ENCODE measurements around the gene GPER1.

Gene GPER1

DNA sequence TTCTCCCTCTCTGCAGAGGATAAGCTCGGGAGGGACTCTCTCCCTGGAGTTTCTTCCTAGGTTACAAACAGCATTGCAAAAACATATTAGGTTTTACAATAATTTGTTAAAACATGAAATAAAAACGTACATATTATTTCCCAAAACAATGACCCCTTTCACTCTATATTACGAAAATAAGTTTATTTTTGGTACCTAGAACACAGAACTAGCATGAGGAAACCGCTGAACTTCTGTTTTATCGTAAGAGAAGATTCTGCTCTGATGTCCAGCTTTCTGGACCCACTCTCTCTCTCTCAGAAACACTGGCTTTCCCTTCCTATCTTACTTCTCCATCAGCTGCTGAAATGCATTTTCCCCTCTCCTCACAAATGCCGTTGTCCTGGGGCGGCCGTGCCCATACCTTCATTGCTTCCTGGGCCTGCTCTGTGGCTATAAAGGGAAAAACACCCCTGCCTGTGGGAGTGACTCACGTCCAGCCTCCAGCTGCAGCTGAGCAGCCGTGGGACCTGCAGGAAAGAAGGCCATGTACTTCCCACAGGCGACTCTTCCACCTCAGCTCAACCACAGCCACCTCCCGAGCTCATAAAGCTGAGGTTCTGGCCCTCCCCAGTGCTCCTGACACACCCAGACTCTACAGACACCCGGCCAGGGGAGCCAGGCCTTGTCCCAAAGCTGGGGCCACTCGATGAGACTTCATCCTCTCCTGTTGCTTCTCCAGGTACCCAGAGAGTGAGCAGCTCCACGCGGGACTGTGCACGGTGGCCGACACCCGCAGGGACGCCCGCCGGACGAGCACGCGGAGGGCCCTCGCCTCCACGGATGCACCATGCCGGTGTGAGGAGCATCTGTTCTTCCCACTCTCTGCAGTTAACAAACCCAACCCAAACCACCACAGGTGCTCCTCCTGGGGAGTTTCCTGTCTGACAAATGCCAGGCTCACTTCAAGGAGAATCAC lies 3.1 kb downstream of the GPER1 start:
- DNase-seq (ENCODE audit: low spot score): no peak

DNA sequence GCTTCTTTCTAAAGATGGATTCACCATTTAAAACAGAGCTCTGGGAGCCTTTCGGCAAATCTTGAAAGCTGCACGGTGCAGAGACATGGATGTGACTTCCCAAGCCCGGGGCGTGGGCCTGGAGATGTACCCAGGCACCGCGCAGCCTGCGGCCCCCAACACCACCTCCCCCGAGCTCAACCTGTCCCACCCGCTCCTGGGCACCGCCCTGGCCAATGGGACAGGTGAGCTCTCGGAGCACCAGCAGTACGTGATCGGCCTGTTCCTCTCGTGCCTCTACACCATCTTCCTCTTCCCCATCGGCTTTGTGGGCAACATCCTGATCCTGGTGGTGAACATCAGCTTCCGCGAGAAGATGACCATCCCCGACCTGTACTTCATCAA lies 3.7 kb downstream of the GPER1 start:
- DNase-seq (ENCODE audit: low spot score): no peak

DNA sequence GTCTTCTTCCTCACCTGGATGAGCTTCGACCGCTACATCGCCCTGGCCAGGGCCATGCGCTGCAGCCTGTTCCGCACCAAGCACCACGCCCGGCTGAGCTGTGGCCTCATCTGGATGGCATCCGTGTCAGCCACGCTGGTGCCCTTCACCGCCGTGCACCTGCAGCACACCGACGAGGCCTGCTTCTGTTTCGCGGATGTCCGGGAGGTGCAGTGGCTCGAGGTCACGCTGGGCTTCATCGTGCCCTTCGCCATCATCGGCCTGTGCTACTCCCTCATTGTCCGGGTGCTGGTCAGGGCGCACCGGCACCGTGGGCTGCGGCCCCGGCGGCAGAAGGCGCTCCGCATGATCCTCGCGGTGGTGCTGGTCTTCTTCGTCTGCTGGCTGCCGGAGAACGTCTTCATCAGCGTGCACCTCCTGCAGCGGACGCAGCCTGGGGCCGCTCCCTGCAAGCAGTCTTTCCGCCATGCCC lies 4.3 kb downstream of the GPER1 start:
- no peak for DNase-seq (ENCODE audit: low spot score)

DNA sequence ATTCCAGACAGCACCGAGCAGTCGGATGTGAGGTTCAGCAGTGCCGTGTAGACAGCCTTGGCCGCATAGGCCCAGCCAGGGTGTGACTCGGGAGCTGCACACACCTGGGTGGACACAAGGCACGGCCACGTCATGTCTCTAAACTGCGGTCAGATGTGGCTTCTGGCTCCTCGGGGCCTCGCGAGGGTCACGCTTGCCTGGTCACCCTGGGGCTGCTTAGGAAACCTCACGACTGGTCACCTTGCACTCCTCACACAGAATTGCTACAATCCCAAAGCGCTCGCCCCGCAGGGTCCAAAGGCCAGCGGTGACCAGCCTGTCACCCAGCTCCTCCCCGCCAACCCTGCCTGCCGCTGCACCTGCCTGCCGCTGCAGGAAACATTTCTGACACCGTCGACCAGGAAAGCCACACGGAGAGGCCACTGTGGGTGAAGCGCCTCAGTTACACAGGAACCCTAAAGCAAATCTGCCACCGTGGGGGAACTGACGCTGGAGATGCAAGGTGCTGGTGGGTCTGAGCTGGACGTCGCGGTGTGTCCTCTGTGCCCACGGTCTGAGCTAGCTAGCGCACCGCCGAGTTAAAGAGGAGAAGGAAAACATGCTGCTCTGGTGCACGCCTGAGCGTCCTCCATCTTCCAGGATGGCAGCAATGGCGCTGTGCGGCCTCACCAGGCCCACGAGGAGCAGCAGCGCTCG lies 5.0 kb downstream of the GPER1 start:
- no peak for DNase-seq (ENCODE audit: low spot score)

DNA sequence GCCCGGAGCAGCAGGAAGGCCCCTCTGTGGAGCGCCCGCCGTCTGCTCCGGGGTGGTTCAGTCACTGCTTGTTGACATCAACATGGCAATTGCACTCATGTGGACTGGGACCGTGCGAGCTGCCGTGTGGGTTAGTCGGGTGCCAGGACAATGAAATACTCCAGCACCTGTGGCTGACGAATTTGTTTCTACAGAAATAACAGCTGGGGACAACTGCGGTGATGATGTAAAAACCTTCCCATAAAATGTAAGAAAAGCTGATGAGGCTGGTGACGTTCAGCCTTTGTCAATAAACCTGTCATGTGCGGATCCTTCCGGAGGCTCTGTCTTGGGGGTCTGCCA lies 5.6 kb downstream of the GPER1 start:
- DNase-seq (ENCODE audit: low spot score): no peak

DNA sequence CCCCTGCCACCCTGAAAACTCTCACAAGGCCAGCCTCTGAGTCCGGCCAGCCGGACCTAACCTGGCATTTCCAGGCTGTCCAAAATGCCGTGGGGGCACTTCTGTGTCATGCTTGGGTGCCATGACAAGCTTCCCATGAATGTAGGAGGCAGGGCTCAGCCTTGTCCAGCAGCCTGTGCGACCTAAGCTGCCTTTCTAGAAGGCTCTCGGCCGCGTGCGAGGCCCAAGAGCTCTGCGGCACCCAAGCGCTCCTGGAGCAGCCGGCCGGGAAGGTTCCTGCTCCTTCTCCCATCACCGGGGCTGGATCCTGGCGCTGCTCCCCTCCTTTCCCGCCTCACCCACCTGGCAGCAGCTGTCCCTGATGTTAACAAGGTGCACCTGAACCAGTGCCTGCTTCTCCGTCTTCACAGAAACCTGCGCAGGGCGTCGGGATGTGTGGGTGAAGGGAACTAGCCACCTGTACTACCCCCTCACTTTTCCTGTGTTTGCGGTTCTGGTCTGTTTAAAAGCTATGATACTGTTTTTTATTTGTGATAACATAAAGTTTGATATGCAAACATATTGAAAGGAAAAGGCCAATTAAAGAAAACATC lies 6.1 kb downstream of the GPER1 start:
- DNase-seq (ENCODE audit: low spot score): no peak

DNA sequence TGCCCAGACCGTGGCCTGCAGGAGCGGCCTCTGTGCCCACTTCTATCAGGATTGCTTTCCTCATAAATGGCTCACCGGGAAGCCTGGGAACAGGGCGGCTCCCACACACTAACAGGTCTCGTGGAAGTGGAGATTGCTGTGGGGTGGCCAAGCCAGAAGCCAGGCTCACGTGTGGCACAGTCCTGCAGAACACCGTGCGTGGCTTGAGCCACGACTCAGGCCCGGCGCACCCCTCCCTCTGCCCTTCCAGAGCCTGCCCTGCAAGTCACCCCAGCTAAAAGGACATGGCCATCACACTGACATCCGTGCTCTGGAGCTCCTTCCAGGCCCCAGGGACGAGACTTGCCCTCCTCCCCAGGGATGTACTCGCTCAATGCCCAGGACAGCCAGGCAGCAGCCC lies 7.0 kb downstream of the GPER1 start:
- DNase-seq (ENCODE audit: low spot score): no peak

DNA sequence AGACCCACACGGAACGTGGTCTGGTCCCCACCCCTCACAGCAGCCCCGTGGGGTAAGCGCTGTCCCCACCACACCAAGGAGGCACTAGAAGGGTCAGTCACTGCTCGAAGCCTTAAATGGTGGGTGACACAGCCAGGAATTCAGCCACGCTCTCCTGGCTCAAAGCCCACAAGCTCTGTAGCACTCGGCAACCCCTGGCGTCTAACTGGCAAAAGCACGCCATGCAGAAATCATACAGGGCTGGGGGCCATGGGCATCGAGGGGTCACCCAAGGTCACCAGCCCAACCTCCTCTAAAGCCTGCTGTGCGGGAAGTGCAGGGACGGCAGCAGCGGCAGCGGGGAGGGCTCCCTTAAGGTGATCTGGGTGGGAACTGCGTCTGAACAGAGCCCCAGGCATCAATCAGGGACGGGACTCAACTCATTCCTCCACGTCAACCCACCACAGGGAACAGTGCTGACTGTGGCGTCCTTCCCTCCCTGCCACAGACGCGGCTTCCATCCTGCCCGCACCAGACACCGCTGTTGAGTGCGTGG lies 7.8 kb downstream of the GPER1 start:
- DNase-seq (ENCODE audit: low spot score): no peak

DNA sequence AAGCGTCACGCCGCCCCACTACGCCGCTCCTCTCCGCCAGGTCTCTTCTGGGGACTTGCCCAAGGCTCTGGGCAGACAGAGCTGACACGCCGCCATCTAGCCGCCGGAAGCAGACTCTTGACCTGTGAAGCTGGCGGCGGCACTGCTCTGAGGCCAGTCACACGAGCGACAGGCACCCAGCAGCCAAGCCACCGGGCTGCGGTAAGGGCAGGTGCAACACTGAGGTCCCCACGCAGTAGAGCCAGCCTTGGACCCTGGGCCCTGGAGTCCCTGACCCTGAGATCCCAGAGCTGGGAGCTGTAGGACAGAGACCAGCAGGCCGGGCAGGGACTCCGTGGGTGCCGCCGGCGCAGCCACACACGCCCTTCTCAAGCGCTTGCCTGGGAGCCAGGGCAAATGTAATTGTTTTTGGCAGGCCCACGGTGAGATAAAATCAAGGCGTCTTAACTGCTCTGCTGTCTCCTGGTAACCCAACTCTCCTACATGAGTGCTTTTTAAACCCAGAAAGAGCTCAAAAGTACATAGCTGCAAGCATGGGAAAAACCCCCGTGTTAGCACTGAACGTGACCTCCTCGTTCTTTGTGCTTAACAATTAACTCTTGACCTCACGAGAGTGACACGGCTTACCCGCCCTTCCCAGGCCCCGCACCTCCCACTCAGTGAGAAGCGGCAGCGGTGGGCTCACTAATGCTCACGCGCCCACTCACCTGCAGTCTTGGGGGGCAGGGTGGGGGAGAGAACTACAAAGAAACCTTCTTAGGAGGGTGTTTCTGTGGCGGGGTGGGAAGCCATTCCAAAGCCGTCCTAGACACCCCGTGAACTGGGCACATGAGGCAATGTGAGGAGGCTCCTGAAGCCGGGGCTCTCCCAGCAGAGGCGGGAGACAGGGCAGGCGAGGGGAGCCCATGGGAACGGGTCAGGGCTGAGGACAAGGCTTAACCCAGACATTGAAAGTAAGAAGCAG lies 8.5 kb downstream of the GPER1 start:
- no peak for DNase-seq (ENCODE audit: low spot score)

DNA sequence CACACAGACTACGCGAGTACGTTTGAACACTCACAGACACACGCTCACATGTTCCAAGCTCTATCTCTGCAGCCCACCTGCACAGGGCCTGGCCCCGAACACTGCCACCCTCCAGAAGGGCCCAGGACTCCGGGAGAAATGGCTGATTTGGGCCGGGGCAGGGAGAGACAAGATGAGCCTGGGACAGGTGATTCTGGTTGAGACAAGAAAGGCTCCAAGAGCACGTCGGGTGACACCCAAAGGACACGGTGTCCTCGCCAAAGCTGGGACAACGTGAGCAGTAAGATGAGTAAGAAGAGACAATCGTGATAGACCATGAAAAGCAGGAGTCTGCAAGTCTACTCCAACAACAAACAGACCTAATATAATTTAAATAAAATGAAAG lies 9.2 kb downstream of the GPER1 start:
- DNase-seq (ENCODE audit: low spot score): no peak

DNA sequence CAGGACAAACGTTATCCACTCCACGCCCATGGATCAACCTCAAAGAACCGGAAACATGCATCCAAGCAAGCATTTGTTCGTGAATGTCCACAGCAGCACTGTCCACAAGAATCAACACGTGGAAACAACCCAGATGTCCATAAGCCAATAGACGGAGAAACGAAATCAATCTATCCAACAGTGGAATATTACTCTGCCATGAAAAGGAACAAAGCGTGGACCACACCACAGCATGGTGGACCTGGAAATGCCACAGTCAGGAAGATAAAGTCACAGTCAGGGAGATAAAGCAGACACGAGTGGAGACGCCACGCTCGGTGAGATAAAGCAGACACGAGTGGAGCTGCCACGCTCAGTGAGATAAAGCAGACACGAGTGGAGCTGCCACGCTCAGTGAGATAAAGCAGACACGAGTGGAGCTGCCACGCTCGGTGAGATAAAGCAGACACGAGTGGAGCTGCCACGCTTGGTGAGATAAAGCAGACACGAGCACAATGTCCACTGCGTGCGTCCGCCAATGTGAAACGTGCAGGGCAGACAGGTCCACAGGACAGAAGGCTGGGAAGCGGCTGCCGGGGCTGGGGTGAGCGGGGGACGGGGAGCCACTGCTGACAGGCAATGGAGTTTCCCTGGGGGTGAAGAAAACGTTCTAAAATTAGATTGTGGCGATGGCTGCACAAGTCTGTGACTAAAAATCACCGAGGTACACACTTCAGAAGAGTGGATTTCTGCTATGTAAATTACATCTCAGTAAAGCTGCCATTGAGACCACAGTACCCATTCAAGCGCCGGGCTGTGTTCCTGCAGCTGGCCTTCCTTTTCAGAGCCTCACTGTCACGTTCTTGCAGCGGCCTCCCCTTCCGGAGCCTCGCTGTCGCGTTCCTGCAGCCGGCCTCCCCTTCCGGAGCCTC lies 10.6 kb downstream of the GPER1 start:
- no peak for DNase-seq (ENCODE audit: low spot score)

DNA sequence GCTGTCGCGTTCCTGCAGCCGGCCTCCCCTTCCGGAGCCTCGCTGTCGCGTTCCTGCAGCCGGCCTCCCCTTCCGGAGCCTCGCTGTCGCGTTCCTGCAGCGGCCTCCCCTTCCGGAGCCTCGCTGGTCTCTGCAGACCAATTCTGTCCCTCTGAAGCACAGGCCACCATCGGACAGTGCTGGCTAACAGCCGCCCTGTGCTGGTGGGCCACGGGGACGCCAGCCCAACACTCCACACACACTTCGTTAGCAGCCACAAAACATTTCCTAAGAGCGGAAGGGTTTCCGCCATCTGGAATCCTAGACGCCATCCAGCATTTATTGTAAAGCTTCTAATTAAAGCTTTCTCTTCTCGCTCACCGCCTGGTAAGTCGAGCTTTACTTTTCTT lies 11.2 kb downstream of the GPER1 start:
- DNase-seq (ENCODE audit: low spot score): no peak

DNA sequence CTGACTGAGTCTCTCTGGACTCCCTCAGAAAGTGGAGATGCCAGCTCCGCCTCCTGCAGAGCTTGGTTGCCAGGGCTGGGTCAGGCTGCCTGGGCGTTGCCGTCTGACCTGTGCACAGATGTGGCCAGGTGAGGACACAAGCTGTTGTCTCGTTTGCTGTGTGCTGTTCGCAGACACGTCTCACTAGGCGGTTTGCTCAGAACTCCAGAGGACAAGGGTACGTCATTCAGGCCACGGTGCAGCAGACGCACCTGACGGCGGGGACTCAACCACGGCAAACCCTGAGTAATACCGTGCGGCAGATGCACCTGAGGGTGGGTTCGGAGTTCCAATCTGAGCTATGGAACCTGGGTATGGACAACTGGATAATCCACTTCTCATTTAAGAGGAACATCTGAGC lies 11.7 kb downstream of the GPER1 start:
- no peak for DNase-seq (ENCODE audit: low spot score)

DNA sequence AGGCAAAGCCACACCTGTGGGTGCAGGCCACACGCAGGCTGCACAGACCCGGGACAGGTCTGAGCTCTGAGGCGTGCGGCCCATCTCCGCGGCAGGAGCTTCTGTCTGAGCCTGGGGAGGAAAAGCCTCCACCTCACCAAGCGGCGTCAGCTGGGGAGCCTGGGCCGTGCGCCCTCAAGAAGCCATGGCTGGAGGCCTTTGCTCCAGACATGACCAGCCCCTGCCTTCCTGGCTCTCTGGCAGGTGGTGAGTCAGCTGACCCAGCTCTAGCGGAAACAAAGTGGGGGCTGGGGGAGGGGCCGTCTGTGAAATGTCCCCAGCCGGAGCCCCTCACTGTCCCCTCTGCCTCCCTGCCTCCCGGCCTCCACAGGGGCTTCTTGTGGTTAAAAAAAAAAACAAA lies 12.5 kb downstream of the GPER1 start:
- DNase-seq (ENCODE audit: low spot score): no peak

DNA sequence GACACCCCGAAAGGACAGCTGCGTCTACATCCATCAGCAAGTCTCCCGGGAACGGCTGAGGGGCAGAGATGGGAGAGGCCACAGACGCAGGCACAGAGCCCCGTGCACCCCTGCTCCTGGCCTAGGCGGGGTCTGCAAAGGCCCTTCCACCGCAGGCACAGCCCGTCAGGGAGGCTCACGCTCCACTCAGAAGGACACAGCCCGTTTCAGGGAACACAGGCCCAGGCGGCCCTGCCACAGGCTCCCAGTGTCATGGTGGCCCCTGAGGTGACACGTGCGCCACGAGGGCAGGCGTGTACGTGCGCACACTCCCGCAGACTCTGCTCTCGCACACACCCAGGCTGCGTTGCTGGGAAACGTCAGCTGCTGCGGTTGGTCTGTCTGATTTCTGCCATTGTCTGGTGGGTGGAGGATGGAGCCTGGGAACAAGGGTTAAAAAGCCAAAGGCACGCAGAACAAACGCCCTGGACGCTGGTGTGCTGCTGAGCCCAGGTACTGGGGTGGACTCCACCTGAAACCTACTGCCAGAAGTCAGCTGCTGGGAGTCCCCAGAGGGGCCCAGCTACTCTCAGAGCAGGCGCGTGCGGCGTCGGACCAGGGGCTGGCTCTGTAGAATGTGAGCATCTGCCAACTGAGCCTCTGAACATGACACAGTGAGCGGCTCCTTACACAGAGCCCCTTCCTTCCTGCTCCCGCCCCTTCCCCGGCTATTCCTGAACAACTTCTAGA lies 13.1 kb downstream of the GPER1 start:
- no peak for DNase-seq (ENCODE audit: low spot score)

DNA sequence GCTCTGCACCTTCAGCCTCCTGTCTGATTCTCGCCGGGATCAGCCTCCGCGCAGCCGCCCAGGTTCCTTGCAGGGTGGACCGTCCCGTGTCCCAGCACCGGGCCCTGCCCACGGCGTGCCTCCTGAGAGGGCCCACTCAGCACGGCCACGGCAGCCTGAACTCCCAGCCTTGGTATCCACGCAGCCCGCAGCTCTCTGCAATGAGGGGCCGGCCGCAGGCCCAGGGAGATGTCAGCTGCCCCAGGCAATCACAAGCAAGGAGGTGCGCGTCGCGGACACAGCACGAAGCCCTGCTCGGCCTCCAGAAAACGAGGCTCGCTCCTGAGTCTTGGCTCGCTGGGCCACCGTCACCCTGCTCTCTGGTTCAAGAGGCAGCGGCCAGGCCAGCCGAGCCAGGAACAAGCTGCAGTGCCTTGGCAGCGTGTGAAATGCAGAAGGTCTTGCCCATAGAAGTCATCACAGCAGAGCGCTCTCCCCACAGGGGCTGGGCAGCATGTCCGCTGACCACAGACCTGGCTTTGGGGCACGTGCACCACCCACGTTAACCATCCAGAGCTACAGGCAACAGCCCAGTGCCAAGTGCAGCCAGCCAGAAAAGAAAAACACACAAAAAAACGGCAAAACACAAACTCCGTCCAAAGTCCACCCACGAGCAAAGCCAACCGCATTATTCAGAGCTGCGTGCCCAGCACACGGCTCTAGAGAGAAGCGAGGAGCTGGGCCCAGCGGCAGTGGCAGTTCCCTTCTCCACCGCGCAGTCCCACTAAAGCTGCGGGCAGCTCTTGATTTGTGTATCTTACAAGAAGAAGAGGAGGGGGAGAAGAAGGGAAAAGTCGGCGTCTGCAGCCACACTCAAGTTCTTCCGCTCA lies 13.9 kb downstream of the GPER1 start:
- DNase-seq (ENCODE audit: low spot score): no peak

DNA sequence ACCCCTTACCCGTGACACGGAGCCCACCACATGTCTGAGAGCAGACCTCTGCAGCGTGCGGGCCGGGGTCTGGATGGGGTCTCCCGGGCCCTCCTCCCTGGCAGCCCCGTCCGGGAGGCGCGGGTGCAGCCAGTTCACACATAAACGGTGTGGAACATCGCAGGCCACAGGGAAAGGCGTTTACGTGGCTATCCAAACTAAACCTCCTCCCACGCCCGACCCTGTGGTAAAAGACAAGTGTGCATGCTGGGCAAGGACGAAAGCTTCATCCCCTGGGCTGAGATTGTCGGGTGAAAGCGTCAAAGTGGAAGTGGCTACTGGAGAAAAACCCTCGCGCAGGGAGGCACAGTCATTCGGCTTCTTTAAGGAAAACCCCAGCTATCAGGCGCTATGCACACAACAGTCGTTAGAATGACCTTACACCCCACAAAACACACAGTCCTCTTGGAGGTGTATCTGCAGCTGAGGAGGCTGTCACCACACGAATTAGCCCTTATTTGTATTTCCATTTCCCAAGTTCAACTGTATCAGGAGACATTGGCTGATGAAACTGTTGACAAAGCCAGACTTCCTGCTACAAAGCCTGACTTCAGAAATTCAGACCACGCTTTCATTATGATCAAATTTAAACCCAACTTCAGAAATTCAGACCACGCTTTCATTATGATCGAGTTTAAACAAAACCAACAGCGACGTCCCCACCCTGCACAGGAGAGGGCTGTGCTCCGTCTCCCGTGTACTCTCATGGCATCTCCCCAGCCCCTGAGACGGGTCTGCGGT lies 15.3 kb downstream of the GPER1 start:
- no peak for DNase-seq (ENCODE audit: low spot score)

Measured in D341Med (cell line).